ENCODE data around the gene CCDC188. TPM values are rescaled to one million over a fixed set of nuclear protein-coding genes. Genes with fewer than 3 reads are reported as not detected.

The CCDC188 gene
- total and polyA plus RNA-seq, 2 of the 13 experiments (the other 11 are each of a cell fraction or from before 2014, with no cell fraction given): not detected

DNA sequence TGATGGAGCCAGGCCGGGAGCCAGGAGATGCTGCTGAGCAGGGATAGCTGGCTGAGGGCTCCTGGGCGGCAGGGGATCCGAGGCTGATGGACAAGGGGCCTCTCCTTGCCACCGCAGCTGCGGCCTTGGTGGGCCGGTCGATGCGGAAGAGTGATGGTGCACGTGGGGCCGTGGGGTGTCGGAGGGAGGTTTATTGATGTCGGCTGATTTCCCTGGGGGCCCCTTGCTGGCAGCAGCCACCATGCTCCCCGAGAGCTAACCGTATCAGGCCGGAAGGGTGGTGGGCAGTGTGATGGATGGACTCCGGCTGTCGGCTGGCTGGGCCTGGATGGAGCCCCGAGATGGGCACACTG lies 31.0 kb upstream of the CCDC188 start (continued):
- TF ChIP-seq EZH2 (conservative IDR thresholded peaks at IDR 0.05; ENCODE audit: low read depth, low read length): no peak
- TF ChIP-seq ZNF839 (CRISPR knock-in tag; IDR thresholded peaks at IDR 0.05; ENCODE audit: borderline replicate concordance): no peak

DNA sequence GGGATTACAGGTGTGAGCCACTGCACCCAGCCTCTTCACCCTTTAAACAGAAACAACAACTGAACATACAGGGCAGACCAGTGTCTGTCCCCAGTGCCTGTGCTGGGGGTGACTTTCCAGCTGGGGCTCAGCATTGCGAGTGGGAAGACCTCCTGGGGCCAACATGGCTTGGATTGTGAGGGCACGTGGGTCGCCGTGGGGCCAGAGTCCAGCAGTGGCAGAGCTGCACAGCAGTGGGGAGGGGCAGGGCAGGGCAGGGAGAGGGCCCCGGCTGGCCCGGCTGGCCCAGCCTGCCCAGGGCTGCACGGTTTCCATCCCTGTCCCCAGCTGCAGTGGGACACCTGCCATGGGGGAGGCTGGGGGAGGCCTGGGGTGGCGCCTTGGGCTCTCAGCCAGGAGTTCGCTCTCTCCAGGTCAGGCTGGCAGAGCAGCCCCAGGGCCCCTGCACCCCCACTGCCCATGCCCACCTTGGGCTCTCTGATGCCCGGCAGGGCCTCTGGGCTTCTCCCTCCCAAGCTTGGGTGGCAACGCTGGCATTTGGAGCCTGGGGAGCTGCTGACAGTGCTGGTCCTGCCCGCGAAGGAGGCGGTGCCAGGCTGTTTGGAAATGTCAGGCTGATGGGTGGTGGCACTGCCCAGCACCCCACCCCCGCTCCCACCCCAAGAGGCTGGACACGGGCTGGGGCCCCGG lies 30.5 kb upstream of the CCDC188 start:
- ChIA-PET CTCF (ENCODE audit: low intra/inter-chr PET ratio, low total read pairs) (no interaction called here), POLR2A (no interaction called here)
- 0 out of 2 replicates have a peak, but pooled peaks cover 3% of the 10 kb centered on the region for H4K20me1 ChIP-seq (ENCODE audit: insufficient read depth, low read length)
- no peak overlapping the region for H3K4me2 ChIP-seq (ENCODE audit: low read depth, low read length)
- no peaks in the 10 kb centered on the region for H3K79me2 ChIP-seq (ENCODE audit: insufficient read depth, low read length)
- H2AFZ ChIP-seq (ENCODE audit: low read length): no peak overlapping the region
- TF ChIP-seq HNRNPL (IDR thresholded peaks at IDR 0.05; ENCODE audit: low read depth, low read length): 0 out of 2 replicates have a peak, but pooled peaks have one; percentile 21
- TF ChIP-seq PHF20 (CRISPR knock-in tag; IDR thresholded peaks at IDR 0.05): no peak
- TF ChIP-seq, protein P1, sequence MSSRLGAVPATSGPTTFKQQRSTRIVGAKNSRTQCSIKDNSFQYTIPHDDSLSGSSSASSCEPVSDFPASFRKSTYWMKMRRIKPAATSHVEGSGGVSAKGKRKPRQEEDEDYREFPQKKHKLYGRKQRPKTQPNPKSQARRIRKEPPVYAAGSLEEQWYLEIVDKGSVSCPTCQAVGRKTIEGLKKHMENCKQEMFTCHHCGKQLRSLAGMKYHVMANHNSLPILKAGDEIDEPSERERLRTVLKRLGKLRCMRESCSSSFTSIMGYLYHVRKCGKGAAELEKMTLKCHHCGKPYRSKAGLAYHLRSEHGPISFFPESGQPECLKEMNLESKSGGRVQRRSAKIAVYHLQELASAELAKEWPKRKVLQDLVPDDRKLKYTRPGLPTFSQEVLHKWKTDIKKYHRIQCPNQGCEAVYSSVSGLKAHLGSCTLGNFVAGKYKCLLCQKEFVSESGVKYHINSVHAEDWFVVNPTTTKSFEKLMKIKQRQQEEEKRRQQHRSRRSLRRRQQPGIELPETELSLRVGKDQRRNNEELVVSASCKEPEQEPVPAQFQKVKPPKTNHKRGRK (CRISPR knock-in tag; IDR thresholded peaks at IDR 0.05): no peak
- TF ChIP-seq ZNF431 (CRISPR knock-in tag; IDR thresholded peaks at IDR 0.05; ENCODE audit: borderline replicate concordance, low read depth): no peak
- H3K9ac ChIP-seq (ENCODE audit: insufficient read depth, low read depth, low read length): no peak overlapping the region
- peaks cover 23 to 77% of the 10 kb centered on the region in 2 experiments; a peak in 4 of 5 replicates for H3K27me3 ChIP-seq (ENCODE audit: control insufficient read depth in 1 of 2, insufficient read depth in 2 of 2, low read length in 2 of 2)
- H3K9me3 ChIP-seq (ENCODE audit: low read length): no peaks in the 10 kb centered on the region
- ATAC-seq (no peak; the same call in 2 of the 3 replicates), FAIRE-seq (no peak), DNase-seq (ENCODE audit: low spot score) (no peak)
- H3K27ac ChIP-seq (ENCODE audit: extremely low read length, insufficient read depth, low read length): no peak overlapping the region
- no peaks in the 10 kb centered on the region for H3K4me1 ChIP-seq (ENCODE audit: insufficient read depth, low read length)
- intact Hi-C loops (cut with micrococcal nuclease; ENCODE audit: unreplicated experiment): no loop called here
- in situ Hi-C loops (cut with HindIII; ENCODE audit: extremely low pct_ligation_motif_present, low pct_unique_long_range_greater_than_20kb): no loop called here
- BruUV-seq (replicated peaks): no TSS peak
- H3K36me3 ChIP-seq (replicated peaks in 1 of 2; ENCODE audit: control insufficient read depth in 1 of 2, insufficient read depth in 2 of 2, low read length in 2 of 2): no peaks in the 10 kb centered on the region
- H3K4me3 ChIP-seq (replicated peaks in 1 of 3; ENCODE audit: insufficient read depth in 1 of 3, low read depth in 2 of 3, low read length in 3 of 3): no peak overlapping the region
- 0% methylated on average over 1 of the region's 17 CpGs for WGBS (ENCODE audit: low lambda C conversion rate)
